Activated CD8-positive, alpha-beta memory T cell treated with anti-CD3 and anti-CD28 coated beads for 1 hour (primary cell): ENCODE results near the gene C3AR1.
A peak's percentile ranks its signal among the peaks of the same experiment; 100 is the strongest.
"Not testable (repeated sequence)": the region's sequence is repeated elsewhere in the genome, so short reads cannot be mapped to it uniquely, and the experiment has no call there.

Source experiments
- DNase-seq, 2 donors: peaks; one replicate each; pipeline ENCODE4 v3.0.0-alpha.2; 2020; ENCODE audit warnings: low read depth in 1 of 2; ENCODE audit errors: extremely low read depth in 1 of 2

The C3AR1 gene

GRCh38 chr12:8065991-8066594 is at the start of gene C3AR1:
Gene C3AR1, minus strand, starts transcription at chr12:8066359. Its CDS starts 6,174 bp downstream, at chr12:8060185.
- no peak for DNase-seq

GRCh38 chr12:8113117-8113516 is 47.0 kb upstream of the C3AR1 start:
- not testable (repeated sequence) for DNase-seq

- DNase-seq = peak; percentile 57 to 63
These were observed 42.7 kb upstream of the C3AR1 start for GRCh38 chr12:8108808-8109398.

- no peak for DNase-seq
These were observed 33.1 kb upstream of the C3AR1 start for GRCh38 chr12:8099235-8099634.

- no peak for DNase-seq
These were observed 30.2 kb upstream of the C3AR1 start for GRCh38 chr12:8096281-8096915.

- no peak for DNase-seq
These were observed 27.1 kb upstream of the C3AR1 start for GRCh38 chr12:8093291-8093690.

- DNase-seq = no peak
These were observed 23.6 kb upstream of the C3AR1 start for GRCh38 chr12:8089716-8090115.

GRCh38 chr12:8089277-8089676 is 23.1 kb upstream of the C3AR1 start:
- DNase-seq = not testable (repeated sequence)

- peak in 1 of 2 donors; percentile 16 for DNase-seq
These were observed 22.4 kb upstream of the C3AR1 start for GRCh38 chr12:8088574-8088973.

GRCh38 chr12:8087666-8088065 is 21.5 kb upstream of the C3AR1 start:
- DNase-seq = no peak

GRCh38 chr12:8084351-8084750 is 18.2 kb upstream of the C3AR1 start:
- not testable (repeated sequence) for DNase-seq

- no peak for DNase-seq
These were observed 16.6 kb upstream of the C3AR1 start for GRCh38 chr12:8082808-8083100.

GRCh38 chr12:8081251-8081920 is 15.2 kb upstream of the C3AR1 start:
- no peak for DNase-seq

- no peak for DNase-seq
These were observed 14.0 kb upstream of the C3AR1 start for GRCh38 chr12:8080120-8080519.

- no peak for DNase-seq
These were observed 12.8 kb upstream of the C3AR1 start for GRCh38 chr12:8078916-8079315.

- DNase-seq = peak; percentile 27 to 46
These were observed 12.2 kb upstream of the C3AR1 start for GRCh38 chr12:8078398-8078797.

- DNase-seq = no peak
These were observed 11.0 kb upstream of the C3AR1 start for GRCh38 chr12:8077207-8077606.

- no peak for DNase-seq
These were observed 10.2 kb upstream of the C3AR1 start for GRCh38 chr12:8076366-8076765.

GRCh38 chr12:8075935-8076334 is 9.8 kb upstream of the C3AR1 start:
- DNase-seq = no peak

GRCh38 chr12:8071820-8072219 is 5.7 kb upstream of the C3AR1 start:
- DNase-seq = not testable (repeated sequence)

GRCh38 chr12:8069582-8069981 is 3.4 kb upstream of the C3AR1 start:
- DNase-seq = no peak

- no peak for DNase-seq
These were observed 2.0 kb downstream of the C3AR1 start for GRCh38 chr12:8064131-8064530.
